ENCODE measurements around the gene F11R.
"Not testable (repeated sequence)": the region's sequence is repeated elsewhere in the genome, so short reads cannot be mapped to it uniquely, and the experiment has no call there.

The F11R gene

DNA sequence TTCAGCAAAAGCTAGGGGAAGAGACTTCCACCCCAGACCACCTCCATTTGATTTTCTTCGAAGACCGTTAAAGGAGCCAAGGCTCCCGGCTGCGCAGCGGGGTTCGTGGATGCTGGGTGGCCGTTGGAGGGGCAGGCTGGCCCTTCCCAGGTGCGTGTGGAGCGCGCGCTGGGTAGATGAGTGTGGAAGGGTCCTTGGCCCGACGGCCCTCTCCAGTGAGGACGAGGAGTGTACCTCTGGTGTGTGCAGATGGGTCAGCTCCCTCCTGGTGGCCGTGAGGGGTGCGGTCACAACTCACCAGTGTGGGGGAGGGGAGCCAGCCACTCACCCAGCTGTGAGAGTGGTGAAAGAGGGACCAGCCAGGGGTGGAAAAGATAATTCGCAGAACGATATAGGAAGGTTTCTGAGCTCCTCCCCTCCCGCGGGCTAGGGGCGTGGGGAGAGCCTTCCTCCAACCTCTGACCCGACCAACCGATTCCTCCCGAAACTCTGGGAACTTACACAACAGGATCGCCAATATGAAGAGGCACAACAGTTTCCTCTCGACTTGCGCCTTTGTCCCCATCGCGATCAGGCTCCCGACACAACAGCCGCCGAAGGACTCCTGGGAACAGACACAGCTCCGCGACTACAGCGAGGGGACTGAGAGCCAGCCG lies at the start of gene F11R:
F11R (minus strand) TSS at position 644 of the 656 bp plus-strand sequence; CDS start at position 565, 79 bp downstream.
- DNase-seq (ENCODE audit: low read depth in 2 of 2): no peak

DNA sequence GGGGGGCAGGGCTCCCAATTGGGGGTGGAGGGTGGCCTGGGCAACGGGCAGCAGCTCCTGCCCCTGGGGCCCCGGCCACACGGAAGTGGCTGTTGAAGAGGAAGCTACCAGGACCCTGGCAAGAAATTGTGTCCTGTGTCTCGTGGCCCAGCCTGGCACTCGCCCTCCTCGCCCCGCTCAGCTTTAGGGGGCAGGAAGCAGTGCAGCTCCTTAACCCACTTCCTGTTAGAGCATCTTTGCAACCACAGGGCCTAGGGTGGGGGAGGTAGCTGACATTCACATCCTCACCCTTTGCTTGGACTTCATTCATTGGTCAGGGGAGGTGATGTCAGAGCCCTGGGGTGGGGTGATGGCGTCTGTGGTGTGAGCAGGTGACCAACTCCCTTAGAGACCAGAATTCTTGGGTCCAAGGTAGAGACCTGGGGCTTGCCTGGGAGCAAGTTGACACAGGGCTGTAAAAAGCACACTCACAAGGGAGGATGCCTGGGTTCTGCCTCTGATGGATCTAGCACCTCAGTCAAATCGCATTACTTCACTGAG lies 48.8 kb upstream of the F11R start, which contains the start of gene ARHGAP30:
ARHGAP30 (minus strand) TSS at position 161 of the 540 bp plus-strand sequence. CDS start 267 bp downstream, outside the sequence.
- no peak for DNase-seq (ENCODE audit: low read depth in 2 of 2)

GRCh38 chr1:161069241-161069640 lies 48.3 kb upstream of the F11R start:
- no peak for DNase-seq (ENCODE audit: low read depth in 2 of 2)

- no peak for DNase-seq (ENCODE audit: low read depth in 2 of 2)
Observed at GRCh38 chr1:161068306-161069234, 47.6 kb upstream of the F11R start.

DNA sequence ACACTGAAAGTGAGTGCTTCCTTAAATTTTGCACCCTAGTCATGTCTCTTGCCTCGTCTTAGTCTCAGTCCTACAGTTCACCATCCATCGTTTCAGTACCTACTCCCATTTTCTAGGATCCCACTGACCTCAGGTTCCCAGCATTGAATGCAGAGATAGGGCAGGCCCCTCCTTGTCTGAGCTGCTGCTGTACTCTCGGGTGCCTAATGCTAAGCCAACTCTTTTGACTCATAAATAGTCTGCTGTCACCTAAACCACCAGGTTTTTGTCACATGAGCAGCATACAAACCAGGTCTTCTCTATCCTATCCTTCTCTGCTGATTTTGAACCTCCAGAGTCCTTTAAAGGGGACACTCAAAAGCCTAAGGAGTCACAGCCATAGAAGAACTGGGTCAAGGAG lies 45.7 kb upstream of the F11R start:
- no peak for DNase-seq (ENCODE audit: low read depth in 2 of 2)

GRCh38 chr1:161065681-161066080 lies 44.7 kb upstream of the F11R start:
- DNase-seq (ENCODE audit: low read depth in 2 of 2): not testable (repeated sequence)

GRCh38 chr1:161063936-161064335 lies 43.0 kb upstream of the F11R start:
- DNase-seq (ENCODE audit: low read depth in 2 of 2): not testable (repeated sequence)

- no peak for DNase-seq (ENCODE audit: low read depth in 2 of 2)
Observed at GRCh38 chr1:161061419-161061818, 40.5 kb upstream of the F11R start.

GRCh38 chr1:161059293-161059692 lies 38.3 kb upstream of the F11R start:
- no peak for DNase-seq (ENCODE audit: low read depth in 2 of 2)

GRCh38 chr1:161054805-161055204 lies 33.9 kb upstream of the F11R start:
- no peak for DNase-seq (ENCODE audit: low read depth in 2 of 2)

DNA sequence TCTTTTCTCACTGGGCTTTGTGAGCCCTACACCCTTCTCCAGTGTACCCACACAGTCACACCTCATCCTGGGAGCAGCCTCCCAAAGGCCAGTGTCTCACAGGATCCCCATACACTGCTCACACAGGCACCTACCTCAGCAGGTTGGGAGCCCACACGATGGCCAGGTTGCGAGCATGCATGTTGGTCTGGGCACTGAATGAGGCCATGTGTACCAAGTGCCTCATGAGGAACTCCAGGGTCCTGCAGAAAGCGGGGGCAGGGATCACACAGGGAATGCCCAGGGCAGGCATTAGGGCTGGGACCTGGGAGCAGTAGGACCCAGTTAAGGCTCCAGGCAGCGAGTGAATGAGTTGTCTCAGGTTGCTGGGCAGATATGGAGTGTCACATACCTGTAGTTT lies 33.3 kb upstream of the F11R start:
- no peak for DNase-seq (ENCODE audit: low read depth in 2 of 2)

- no peak for DNase-seq (ENCODE audit: low read depth in 2 of 2)
Observed at GRCh38 chr1:161052899-161053298, 31.9 kb upstream of the F11R start.

DNA sequence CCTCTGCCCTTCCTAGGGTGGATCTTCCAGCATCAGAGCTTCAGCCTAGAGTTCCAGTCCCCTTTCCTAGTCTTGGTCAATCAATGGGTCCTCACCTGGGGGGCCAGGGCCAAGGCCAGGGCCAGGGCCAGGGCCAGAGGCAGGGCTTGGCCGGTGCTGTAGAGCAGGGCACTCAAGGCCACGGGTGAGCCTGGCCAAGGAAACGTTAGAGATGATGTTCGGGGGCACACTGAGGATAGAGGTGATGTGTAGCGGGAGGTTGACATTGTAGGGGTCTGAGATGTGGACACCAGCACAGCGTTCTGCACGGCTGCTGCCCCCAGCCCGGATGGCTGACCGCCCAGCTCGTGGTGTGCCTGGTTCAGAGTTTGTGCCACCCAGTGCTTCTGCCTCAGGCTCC lies 30.3 kb upstream of the F11R start:
- no peak for DNase-seq (ENCODE audit: low read depth in 2 of 2)

GRCh38 chr1:161048949-161049722 lies 28.2 kb upstream of the F11R start:
- no peak for DNase-seq (ENCODE audit: low read depth in 2 of 2)

GRCh38 chr1:161047436-161048420 lies 26.8 kb upstream of the F11R start:
- DNase-seq (ENCODE audit: low read depth in 2 of 2): no peak

DNA sequence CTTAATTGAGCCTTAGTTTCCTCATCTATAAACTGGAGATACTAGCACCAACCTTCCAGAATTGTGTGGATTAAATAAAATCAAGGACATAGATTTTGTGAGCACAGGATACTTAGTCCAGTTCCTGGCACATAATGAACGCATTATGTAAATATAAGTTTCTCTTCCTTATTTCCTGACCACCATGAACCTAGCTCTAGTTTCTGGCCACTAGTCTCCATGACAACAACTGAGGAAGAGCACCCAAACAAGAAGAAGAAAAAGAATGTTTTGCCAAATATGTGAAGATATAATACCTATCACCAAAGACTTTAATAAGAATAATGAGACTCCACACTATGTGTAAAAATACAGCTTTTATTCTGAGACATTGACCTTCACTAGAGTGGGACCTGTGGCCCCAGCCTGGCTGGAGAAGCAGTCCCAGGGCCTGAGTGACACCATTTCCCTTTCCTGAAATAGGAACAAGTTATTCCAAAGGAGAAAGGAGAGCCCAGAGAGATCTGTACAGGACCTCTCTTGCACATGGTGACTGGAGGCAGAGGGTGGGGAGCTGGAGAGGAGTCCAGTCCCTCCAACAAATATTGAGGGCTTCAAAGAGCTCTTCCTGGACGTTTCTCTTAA lies 25.8 kb upstream of the F11R start:
- no peak for DNase-seq (ENCODE audit: low read depth in 2 of 2)

- peak; percentile 90 for DNase-seq (ENCODE audit: low read depth in 2 of 2)
Observed at GRCh38 chr1:161045736-161046604, 25.0 kb upstream of the F11R start, which contains the start of gene USF1. Gene USF1 (minus strand): TSS chr1:161045977. CDS start chr1:161043275, 2,702 bp downstream.

DNA sequence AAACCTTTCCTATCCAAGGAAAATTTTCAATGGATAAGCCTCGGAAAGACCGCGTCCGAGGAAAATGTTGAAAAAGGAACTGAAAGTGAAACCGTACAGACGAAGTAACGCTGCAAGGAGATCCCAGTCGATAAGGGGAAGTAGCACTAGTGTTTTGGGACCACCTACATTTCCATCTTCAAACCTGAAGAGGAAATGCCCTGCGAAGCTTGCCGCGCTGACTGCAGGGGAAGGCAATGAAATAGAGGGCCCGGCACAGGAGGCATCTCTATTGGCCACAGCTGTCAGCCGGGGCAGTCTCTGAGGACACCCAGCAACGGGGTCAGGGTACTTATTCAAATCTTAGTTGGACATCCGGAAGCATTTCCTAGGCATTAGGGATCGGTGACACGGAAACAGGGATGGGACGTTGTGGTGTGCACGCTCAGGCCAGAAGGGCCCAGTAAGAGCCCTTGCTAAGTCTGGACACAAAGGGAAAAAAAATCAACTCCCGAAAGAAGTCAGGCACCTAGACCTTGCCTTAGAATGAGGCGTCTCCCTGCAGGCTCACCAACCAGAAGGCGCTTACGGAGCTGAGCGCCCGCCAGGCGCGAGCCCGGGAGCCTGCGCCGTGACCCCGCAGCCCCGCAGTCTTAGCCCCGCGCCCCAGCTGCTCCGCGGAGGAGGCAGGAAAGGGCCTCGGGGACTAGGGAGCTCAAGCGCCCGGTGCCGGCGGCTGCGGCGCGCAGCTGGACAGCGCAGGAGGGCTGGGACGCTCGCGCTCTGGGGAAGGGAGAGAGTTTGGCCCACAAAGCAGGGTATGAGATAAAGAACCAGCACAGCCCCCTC lies 24.2 kb upstream of the F11R start:
- peak in 1 of 2 experiments; percentile 13 for DNase-seq (ENCODE audit: low read depth in 2 of 2)

All from fibroblast of skin of left quadriceps (primary cell).